HCT116 (cell line): ENCODE data around the gene TBXA2R. TPM values are rescaled to one million over a fixed set of nuclear protein-coding genes. Genes with fewer than 3 reads are reported as not detected.

Source experiments
- ATAC-seq: fragments of 200-7000 bp; cut with Tn5 transposase; 2 replicates; pipeline ENCODE4 v1.9.1; 2020; ENCODE audit warnings: mild to moderate bottlenecking, moderate library complexity
- BruUV-seq: library from RNA; stranded (reverse); fragments of 400-500 nt; replicated peaks from 2 replicates; lab custom pipeline; 2021; lab: Mats Ljungman, UMichigan
- CTCF ChIA-PET: fragments of 300-600 bp; sonication (Branson Sonifier 250); formaldehyde crosslinking; loops from one replicate; lab custom pipeline; 2021; ENCODE audit warnings: antibody characterized with exemption; lab: Charles Lee
- POLR2A ChIA-PET: fragments of 300-600, 350-600 bp; sonication (Branson Sonifier 250); formaldehyde crosslinking; loops from one replicate; lab custom pipeline; 2021; ENCODE audit warnings: antibody characterized with exemption; lab: Charles Lee
- RAD21 ChIA-PET, 2 experiments: fragments of 300-600 bp; sonication (Branson Sonifier 250); formaldehyde crosslinking; loops; one replicate each; lab custom pipeline; 2023; ENCODE audit warnings: low total read pairs in 2 of 2; ENCODE audit not compliant: uncharacterized antibody in 2 of 2, unreplicated experiment in 2 of 2, low non-redundant PET in 1 of 2; lab: Charles Lee
- DNase-seq: peaks from one replicate; pipeline ENCODE4 v3.0.0-alpha.2; 2010; ENCODE audit warnings: low read depth, low spot score
- H2AFZ ChIP-seq: fragments of 200-600 bp; shearing (Covaris generic), sonication (generic); 2 replicates; pipeline ENCODE4 v1.6.1; 2017; ENCODE audit warnings: low read depth, mixed run types, mixed read lengths, antibody characterized with exemption, low read length; ENCODE audit not compliant: poor library complexity, severe bottlenecking
- H3K27ac ChIP-seq: 2 replicates; pipeline ENCODE4 v1.5.1; 2012; ENCODE audit warnings: low read depth, low read length
- H3K27me3 ChIP-seq: fragments of 200-600 bp; sonication (generic); 2 replicates; pipeline ENCODE4 v1.6.1; 2016; ENCODE audit warnings: mixed run types, low read length, mixed read lengths; ENCODE audit not compliant: insufficient read depth
- H3K36me3 ChIP-seq, 2 experiments: fragments of 200-500 bp in 1 of 2; fragments of 200-600 bp in 1 of 2; sonication (Bioruptor generic) in 1 of 2; sonication (generic) in 1 of 2; 2 replicates each; pipeline versions ENCODE4 v1.5.1 to v1.6.1; 2014 to 2016; ENCODE audit warnings: low read length in 2 of 2, inconsistent platforms in 1 of 2, mixed read lengths in 1 of 2, mixed run types in 1 of 2; ENCODE audit not compliant: insufficient read depth in 2 of 2, control insufficient read depth in 1 of 2
- H3K4me1 ChIP-seq, 2 experiments: fragments of 200-600 bp in 1 of 2; sonication (generic) in 1 of 2; 2 replicates each; pipeline versions ENCODE4 v1.5.1 to v1.6.1; 2012 to 2017; ENCODE audit warnings: low read length in 2 of 2, inconsistent platforms in 1 of 2, mild to moderate bottlenecking in 1 of 2, mixed read lengths in 1 of 2, mixed run types in 1 of 2, moderate library complexity in 1 of 2; ENCODE audit not compliant: insufficient read depth in 2 of 2, control insufficient read depth in 1 of 2
- H3K4me2 ChIP-seq: fragments of 200-600 bp; sonication (generic); 2 replicates; pipeline ENCODE4 v1.6.1; 2017; ENCODE audit warnings: mixed run types, low read length, mixed read lengths
- H3K4me3 ChIP-seq, 2 experiments: fragments of 200-600 bp in 1 of 2; sonication (generic) in 1 of 2; replicated peaks in 1 of 2; 2 replicates each; pipeline ENCODE4 v1.5.1; 2011 to 2016; ENCODE audit warnings: low read length in 2 of 2, control low read depth in 1 of 2, low read depth in 1 of 2, mild to moderate bottlenecking in 1 of 2, mixed read lengths in 1 of 2, mixed run types in 1 of 2
- H3K79me2 ChIP-seq: fragments of 200-600 bp; sonication (generic); 2 replicates; pipeline ENCODE4 v1.6.1; 2017; ENCODE audit warnings: mild to moderate bottlenecking, mixed run types, low read length, moderate library complexity, mixed read lengths; ENCODE audit not compliant: insufficient read depth
- H3K9ac ChIP-seq: fragments of 200-600 bp; sonication (generic); 2 replicates; pipeline ENCODE4 v1.6.1; 2016; ENCODE audit warnings: low read length, mixed read lengths
- H3K9me2 ChIP-seq: fragments of 200-600 bp; sonication (generic), shearing (Covaris generic); 2 replicates; pipeline ENCODE4 v1.6.1; 2017; ENCODE audit warnings: mixed run types, mild to moderate bottlenecking, moderate library complexity; ENCODE audit not compliant: insufficient read depth
- H3K9me3 ChIP-seq, 2 experiments: fragments of 200-500 bp in 1 of 2; fragments of 200-600 bp in 1 of 2; sonication (Bioruptor generic) in 1 of 2; sonication (generic) in 1 of 2; 2 replicates each; pipeline ENCODE4 v1.6.1; 2014 to 2017; ENCODE audit warnings: low read length in 2 of 2, mixed read lengths in 2 of 2, inconsistent platforms in 1 of 2, low read depth in 1 of 2, mild to moderate bottlenecking in 1 of 2, mixed run types in 1 of 2, moderate library complexity in 1 of 2; ENCODE audit not compliant: control insufficient read depth in 1 of 2, insufficient read depth in 1 of 2
- H4K20me1 ChIP-seq: fragments of 200-600 bp; sonication (generic), shearing (Covaris generic); 2 replicates; pipeline ENCODE4 v1.6.1; 2017; ENCODE audit warnings: mixed run types, mild to moderate bottlenecking, moderate library complexity; ENCODE audit not compliant: insufficient read depth
- EGR1 ChIP-seq: IDR thresholded peaks from 2 replicates; pipeline ENCODE4 v1.6.1; 2012; ENCODE audit warnings: low read depth
- ELF1 ChIP-seq: IDR thresholded peaks from 2 replicates; pipeline ENCODE4 v1.6.1; 2012; ENCODE audit warnings: low read depth, borderline replicate concordance
- EZH2 ChIP-seq: fragments of 200-600 bp; sonication (generic); IDR thresholded peaks from 2 replicates; pipeline ENCODE4 v1.6.1; 2017; ENCODE audit warnings: antibody characterized with exemption, mixed run types
- EZH2phosphoT487 ChIP-seq: fragments of 200-600 bp; IDR thresholded peaks from 2 replicates; pipeline ENCODE4 v1.6.1; 2018; ENCODE audit warnings: antibody characterized with exemption, borderline replicate concordance
- RAD21 ChIP-seq: IDR thresholded peaks from 2 replicates; pipeline ENCODE4 v1.6.1; 2012; ENCODE audit warnings: low read depth, mild to moderate bottlenecking
- SRF ChIP-seq: IDR thresholded peaks from 2 replicates; pipeline ENCODE4 v1.6.1; 2012; ENCODE audit warnings: low read depth
- TCF7L2 ChIP-seq: IDR thresholded peaks from 2 replicates; pipeline ENCODE4 v1.7.0; 2011; ENCODE audit warnings: borderline replicate concordance, inconsistent platforms; ENCODE audit not compliant: insufficient read depth, insufficient read length; ENCODE audit errors: extremely low read depth
- YY1 ChIP-seq: IDR thresholded peaks from 2 replicates; pipeline ENCODE4 v1.6.1; 2011; ENCODE audit warnings: low read length, low read depth, moderate library complexity, mild to moderate bottlenecking; ENCODE audit not compliant: insufficient replicate concordance; ENCODE audit errors: extremely low read depth
- ZFX ChIP-seq: fragments of 450-650 bp; IDR thresholded peaks from 2 replicates; pipeline ENCODE4 v1.6.1; 2017
- intact Hi-C: fragments of 100-400 bp; cut with micrococcal nuclease; formaldehyde crosslinking; loops from 2 replicates; pipeline ENCODE4 v1.10.0; 2022
- total RNA-seq: library from RNA; stranded (reverse); gene quantifications from one replicate; pipeline ENCODE4 v1.2.1, GENCODE V29; 2021; ENCODE audit not compliant: unreplicated experiment
- TF ChIP-seq, protein P1 (sequence below), 3 experiments: fragments of 200-600 bp in 1 of 3; sonication (generic) in 1 of 3; IDR thresholded peaks in 2 of 3; conservative IDR thresholded peaks in 1 of 3; 2 replicates each; pipeline ENCODE4 v1.5.1; 2012 to 2017; ENCODE audit warnings: low read depth in 2 of 3, low read length in 2 of 3, antibody characterized with exemption in 1 of 3, borderline replicate concordance in 1 of 3, control low read depth in 1 of 3, mild to moderate bottlenecking in 1 of 3, mixed read lengths in 1 of 3, mixed run types in 1 of 3, moderate library complexity in 1 of 3; ENCODE audit not compliant: insufficient read depth in 1 of 3
- TF ChIP-seq, protein P2 (sequence below): IDR thresholded peaks from 2 replicates; pipeline ENCODE4 v1.6.1; 2012
- TF ChIP-seq, protein P3 (sequence below): IDR thresholded peaks from 2 replicates; pipeline ENCODE4 v1.6.1; 2012; ENCODE audit warnings: low read depth
- TF ChIP-seq, protein P4 (sequence below): IDR thresholded peaks from 2 replicates; pipeline ENCODE4 v1.6.1; 2011; ENCODE audit warnings: mild to moderate bottlenecking, low read length, moderate library complexity; ENCODE audit not compliant: insufficient replicate concordance; ENCODE audit errors: extremely low read depth

TBXA2R gene
- total RNA-seq, 1 experiment from 2014 or later = 2.3 TPM

DNA sequence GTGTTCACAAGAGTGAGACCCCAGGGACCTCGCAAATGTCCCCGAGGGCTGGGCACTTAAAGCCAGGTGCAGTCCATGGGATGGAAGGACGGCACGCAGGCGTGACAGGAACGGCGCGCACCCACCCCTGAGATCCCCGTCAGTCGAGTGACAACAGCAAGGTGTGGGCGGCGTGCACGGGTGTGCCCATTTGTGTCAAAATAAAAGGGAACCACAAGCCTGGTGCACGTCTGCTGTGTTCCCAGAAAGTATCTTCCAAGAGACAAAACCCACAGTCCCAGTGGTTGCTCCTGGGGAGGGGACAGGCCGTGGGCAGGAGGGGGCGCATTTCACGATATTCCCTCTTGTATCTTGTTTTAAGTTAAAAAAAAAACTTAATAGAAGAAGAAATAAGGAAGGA, 35.6 kb upstream of the TBXA2R start (continued):
- TF ChIP-seq, protein P1, sequence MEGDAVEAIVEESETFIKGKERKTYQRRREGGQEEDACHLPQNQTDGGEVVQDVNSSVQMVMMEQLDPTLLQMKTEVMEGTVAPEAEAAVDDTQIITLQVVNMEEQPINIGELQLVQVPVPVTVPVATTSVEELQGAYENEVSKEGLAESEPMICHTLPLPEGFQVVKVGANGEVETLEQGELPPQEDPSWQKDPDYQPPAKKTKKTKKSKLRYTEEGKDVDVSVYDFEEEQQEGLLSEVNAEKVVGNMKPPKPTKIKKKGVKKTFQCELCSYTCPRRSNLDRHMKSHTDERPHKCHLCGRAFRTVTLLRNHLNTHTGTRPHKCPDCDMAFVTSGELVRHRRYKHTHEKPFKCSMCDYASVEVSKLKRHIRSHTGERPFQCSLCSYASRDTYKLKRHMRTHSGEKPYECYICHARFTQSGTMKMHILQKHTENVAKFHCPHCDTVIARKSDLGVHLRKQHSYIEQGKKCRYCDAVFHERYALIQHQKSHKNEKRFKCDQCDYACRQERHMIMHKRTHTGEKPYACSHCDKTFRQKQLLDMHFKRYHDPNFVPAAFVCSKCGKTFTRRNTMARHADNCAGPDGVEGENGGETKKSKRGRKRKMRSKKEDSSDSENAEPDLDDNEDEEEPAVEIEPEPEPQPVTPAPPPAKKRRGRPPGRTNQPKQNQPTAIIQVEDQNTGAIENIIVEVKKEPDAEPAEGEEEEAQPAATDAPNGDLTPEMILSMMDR (IDR thresholded peaks at IDR 0.05 in 2 of 3, conservative IDR thresholded peaks at IDR 0.05 in 1 of 3; ENCODE audit: borderline replicate concordance in 1 of 3, insufficient read depth in 1 of 3, low read depth in 2 of 3, low read length in 2 of 3) = no peak
- no peak for TF ChIP-seq SRF
- TF ChIP-seq, all 23 proteins: peak for 0

DNA sequence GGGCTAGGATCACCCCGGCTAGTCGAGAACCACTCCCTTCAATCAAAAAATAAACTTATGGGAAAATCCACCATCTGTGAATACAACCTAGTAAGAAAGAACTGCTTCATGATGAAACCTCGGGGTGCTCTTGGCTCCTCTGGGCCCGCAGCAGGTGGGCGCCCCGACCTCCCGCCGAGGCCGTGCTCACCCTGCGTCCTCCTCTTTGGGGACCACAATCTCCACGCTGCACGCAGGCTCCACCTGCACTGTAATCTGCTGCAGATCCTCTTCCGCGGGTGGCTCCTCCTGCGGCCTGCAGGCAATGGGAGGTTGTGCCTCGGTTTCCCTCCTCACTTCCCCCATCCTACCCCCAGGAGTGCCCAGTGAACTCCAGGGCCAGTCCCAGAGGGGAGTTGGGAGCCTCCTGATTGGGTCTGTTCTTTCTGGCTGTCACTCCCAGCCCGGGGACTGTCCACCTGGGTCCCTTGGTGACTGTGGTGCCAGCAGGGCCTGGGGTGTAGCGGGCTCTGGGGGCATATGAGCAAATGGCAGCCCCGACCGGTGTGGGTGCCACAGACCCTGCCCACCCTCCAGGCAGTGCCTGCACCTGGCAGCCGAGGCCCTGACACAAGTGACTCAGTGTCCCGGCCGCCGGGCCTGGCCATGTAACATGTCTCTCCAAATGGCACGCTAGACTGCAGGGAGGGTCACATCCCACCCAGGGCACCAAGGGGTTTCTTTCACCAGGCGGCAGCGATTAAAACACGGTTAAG, 35.0 kb upstream of the TBXA2R start:
- no TSS peak for BruUV-seq
- Histone ChIP-seq H3K36me3 (no peaks in the 10 kb centered on the region; a peak in 1 of 4 replicates), H4K20me1 (no peaks in the 10 kb centered on the region), H3K9me2 (no peaks in the 10 kb centered on the region), H3K79me2 (no peaks in the 10 kb centered on the region), H3K27ac (no peak overlapping the region), H3K4me3 (no peak overlapping the region), H3K27me3 (no peaks in the 10 kb centered on the region), H3K4me2 (no peak overlapping the region), H3K4me1 (peaks cover 3 to 10% of the 10 kb centered on the region in 2 experiments; a peak in 3 of 4 replicates), H3K9me3 (no peaks in the 10 kb centered on the region), H2AFZ (no peak overlapping the region), H3K9ac (no peak overlapping the region)
- RAD21 ChIA-PET = no interaction called here
- DNase-seq (no peak), ATAC-seq (no peak)
- CTCF ChIA-PET = no interaction called here
- POLR2A ChIA-PET = no interaction called here
- intact Hi-C loops = no loop called here
- no peak for TF ChIP-seq ELF1
- TF ChIP-seq, protein P2, sequence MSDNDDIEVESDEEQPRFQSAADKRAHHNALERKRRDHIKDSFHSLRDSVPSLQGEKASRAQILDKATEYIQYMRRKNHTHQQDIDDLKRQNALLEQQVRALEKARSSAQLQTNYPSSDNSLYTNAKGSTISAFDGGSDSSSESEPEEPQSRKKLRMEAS = no peak
- no peak for TF ChIP-seq EZH2phosphoT487
- TF ChIP-seq ZFX = no peak
- no peak for TF ChIP-seq RAD21
- TF ChIP-seq, protein P3, sequence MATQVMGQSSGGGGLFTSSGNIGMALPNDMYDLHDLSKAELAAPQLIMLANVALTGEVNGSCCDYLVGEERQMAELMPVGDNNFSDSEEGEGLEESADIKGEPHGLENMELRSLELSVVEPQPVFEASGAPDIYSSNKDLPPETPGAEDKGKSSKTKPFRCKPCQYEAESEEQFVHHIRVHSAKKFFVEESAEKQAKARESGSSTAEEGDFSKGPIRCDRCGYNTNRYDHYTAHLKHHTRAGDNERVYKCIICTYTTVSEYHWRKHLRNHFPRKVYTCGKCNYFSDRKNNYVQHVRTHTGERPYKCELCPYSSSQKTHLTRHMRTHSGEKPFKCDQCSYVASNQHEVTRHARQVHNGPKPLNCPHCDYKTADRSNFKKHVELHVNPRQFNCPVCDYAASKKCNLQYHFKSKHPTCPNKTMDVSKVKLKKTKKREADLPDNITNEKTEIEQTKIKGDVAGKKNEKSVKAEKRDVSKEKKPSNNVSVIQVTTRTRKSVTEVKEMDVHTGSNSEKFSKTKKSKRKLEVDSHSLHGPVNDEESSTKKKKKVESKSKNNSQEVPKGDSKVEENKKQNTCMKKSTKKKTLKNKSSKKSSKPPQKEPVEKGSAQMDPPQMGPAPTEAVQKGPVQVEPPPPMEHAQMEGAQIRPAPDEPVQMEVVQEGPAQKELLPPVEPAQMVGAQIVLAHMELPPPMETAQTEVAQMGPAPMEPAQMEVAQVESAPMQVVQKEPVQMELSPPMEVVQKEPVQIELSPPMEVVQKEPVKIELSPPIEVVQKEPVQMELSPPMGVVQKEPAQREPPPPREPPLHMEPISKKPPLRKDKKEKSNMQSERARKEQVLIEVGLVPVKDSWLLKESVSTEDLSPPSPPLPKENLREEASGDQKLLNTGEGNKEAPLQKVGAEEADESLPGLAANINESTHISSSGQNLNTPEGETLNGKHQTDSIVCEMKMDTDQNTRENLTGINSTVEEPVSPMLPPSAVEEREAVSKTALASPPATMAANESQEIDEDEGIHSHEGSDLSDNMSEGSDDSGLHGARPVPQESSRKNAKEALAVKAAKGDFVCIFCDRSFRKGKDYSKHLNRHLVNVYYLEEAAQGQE = no peak
- TF ChIP-seq EZH2 = no peak
- TF ChIP-seq, protein P4, sequence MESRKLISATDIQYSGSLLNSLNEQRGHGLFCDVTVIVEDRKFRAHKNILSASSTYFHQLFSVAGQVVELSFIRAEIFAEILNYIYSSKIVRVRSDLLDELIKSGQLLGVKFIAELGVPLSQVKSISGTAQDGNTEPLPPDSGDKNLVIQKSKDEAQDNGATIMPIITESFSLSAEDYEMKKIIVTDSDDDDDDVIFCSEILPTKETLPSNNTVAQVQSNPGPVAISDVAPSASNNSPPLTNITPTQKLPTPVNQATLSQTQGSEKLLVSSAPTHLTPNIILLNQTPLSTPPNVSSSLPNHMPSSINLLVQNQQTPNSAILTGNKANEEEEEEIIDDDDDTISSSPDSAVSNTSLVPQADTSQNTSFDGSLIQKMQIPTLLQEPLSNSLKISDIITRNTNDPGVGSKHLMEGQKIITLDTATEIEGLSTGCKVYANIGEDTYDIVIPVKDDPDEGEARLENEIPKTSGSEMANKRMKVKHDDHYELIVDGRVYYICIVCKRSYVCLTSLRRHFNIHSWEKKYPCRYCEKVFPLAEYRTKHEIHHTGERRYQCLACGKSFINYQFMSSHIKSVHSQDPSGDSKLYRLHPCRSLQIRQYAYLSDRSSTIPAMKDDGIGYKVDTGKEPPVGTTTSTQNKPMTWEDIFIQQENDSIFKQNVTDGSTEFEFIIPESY = no peak
- no peak for TF ChIP-seq TCF7L2
- no peak for TF ChIP-seq YY1
- no peak for TF ChIP-seq EGR1
